GM23338 (cell line): ENCODE results near the gene HIVEP3. TPM values are rescaled to one million over a fixed set of nuclear protein-coding genes. Genes with fewer than 3 reads are reported as not detected.

Experiments
- ATAC-seq: fragments of 200-7000 bp; cut with Tn5 transposase; 3 replicates; pipeline ENCODE4 v1.9.1; 2020
- DNase-seq: peaks from one replicate; pipeline ENCODE4 v3.0.0-alpha.2; 2015; ENCODE audit warnings: low spot score
- H2AFZ ChIP-seq: fragments of 200-600 bp; sonication (generic); 2 replicates; pipeline ENCODE4 v1.8.0; 2016; ENCODE audit warnings: antibody characterized with exemption, mild to moderate bottlenecking, moderate library complexity
- H3F3A ChIP-seq: fragments of 200-600 bp; sonication (generic); replicated peaks from 2 replicates; pipeline ENCODE4 v1.8.0; 2017; ENCODE audit warnings: antibody characterized with exemption, mixed run types, low read depth
- H3K27ac ChIP-seq: fragments of 200-600 bp; sonication (generic); 2 replicates; pipeline ENCODE4 v1.6.1; 2016; ENCODE audit warnings: low read depth
- H3K27me3 ChIP-seq: fragments of 200-600 bp; sonication (generic); 2 replicates; pipeline ENCODE4 v1.8.0; 2016; ENCODE audit warnings: mild to moderate bottlenecking, mixed run types, moderate library complexity; ENCODE audit not compliant: insufficient read depth
- H3K36me3 ChIP-seq: fragments of 200-600 bp; sonication (generic); 2 replicates; pipeline ENCODE4 v1.8.0; 2016; ENCODE audit warnings: mild to moderate bottlenecking; ENCODE audit not compliant: insufficient read depth
- H3K4me1 ChIP-seq: fragments of 200-600 bp; sonication (generic); 2 replicates; pipeline ENCODE4 v1.8.0; 2016; ENCODE audit warnings: mild to moderate bottlenecking, moderate library complexity; ENCODE audit not compliant: insufficient read depth
- H3K4me2 ChIP-seq: fragments of 200-600 bp; sonication (generic); 2 replicates; pipeline ENCODE4 v1.7.1; 2017; ENCODE audit warnings: mixed run types
- H3K4me3 ChIP-seq: fragments of 200-600 bp; sonication (generic); 2 replicates; pipeline ENCODE4 v1.6.1; 2016; ENCODE audit warnings: mixed run types
- H3K79me2 ChIP-seq: fragments of 200-600 bp; sonication (generic); replicated peaks from 2 replicates; pipeline ENCODE4 v1.8.0; 2017; ENCODE audit warnings: mild to moderate bottlenecking; ENCODE audit not compliant: insufficient read depth
- H3K9me2 ChIP-seq: fragments of 200-600 bp; sonication (generic); 2 replicates; pipeline ENCODE4 v1.8.0; 2017; ENCODE audit not compliant: insufficient read depth
- H4K20me1 ChIP-seq: fragments of 200-600 bp; sonication (generic); replicated peaks from 2 replicates; pipeline ENCODE4 v1.8.0; 2017; ENCODE audit warnings: mild to moderate bottlenecking; ENCODE audit not compliant: insufficient read depth
- H3K27ac Mint-ChIP-seq: 2 replicates; pipeline ENCODE4 v1.8.0; 2020; ENCODE audit warnings: inconsistent platforms, mild to moderate bottlenecking, moderate library complexity, mixed read lengths
- H3K27me3 Mint-ChIP-seq: 3 replicates; pipeline ENCODE4 v1.8.0; 2022; ENCODE audit warnings: low read depth, mild to moderate bottlenecking, moderate library complexity, mixed read lengths, inconsistent platforms; ENCODE audit not compliant: insufficient read depth, poor library complexity
- H3K36me3 Mint-ChIP-seq: 3 replicates; pipeline ENCODE4 v1.8.0; 2021; ENCODE audit warnings: low read depth, mild to moderate bottlenecking, inconsistent platforms, moderate library complexity, mixed read lengths
- H3K4me1 Mint-ChIP-seq: 3 replicates; pipeline ENCODE4 v1.8.0; 2020; ENCODE audit warnings: mild to moderate bottlenecking, inconsistent platforms, mixed read lengths
- H3K4me3 Mint-ChIP-seq: 3 replicates; pipeline ENCODE4 v1.8.0; 2021; ENCODE audit warnings: moderate library complexity, mild to moderate bottlenecking, inconsistent platforms, mixed read lengths
- H3K9me3 Mint-ChIP-seq: 3 replicates; pipeline ENCODE4 v1.8.0; 2020; ENCODE audit warnings: moderate library complexity, mild to moderate bottlenecking, inconsistent platforms, mixed read lengths
- CREB1 ChIP-seq: fragments of 250-450 bp; sonication (Bioruptor Pico); IDR thresholded peaks from 2 replicates; pipeline ENCODE4 v1.5.0; 2020; ENCODE audit warnings: low read depth, mild to moderate bottlenecking, moderate library complexity
- EZH2 ChIP-seq: fragments of 200-600 bp; sonication (generic); IDR thresholded peaks from one replicate; pipeline ENCODE4 v1.8.0; 2017; ENCODE audit warnings: antibody characterized with exemption, mild to moderate bottlenecking, low read depth; ENCODE audit not compliant: unreplicated experiment
- NANOG ChIP-seq: IDR thresholded peaks from 2 replicates; pipeline ENCODE4 v1.6.1; 2016; ENCODE audit warnings: antibody characterized with exemption, borderline replicate concordance
- STAT1 ChIP-seq: IDR thresholded peaks from one replicate; pipeline ENCODE4 v1.6.1; 2016; ENCODE audit warnings: antibody characterized with exemption; ENCODE audit not compliant: unreplicated experiment
- ZNF114 ChIP-seq: fragments of 250-450 bp; sonication (Bioruptor Pico); IDR thresholded peaks from 2 replicates; pipeline ENCODE4 v1.5.0; 2020; ENCODE audit warnings: mild to moderate bottlenecking, moderate library complexity
- ZNF331 ChIP-seq: fragments of 250-450 bp; sonication (Bioruptor Pico); IDR thresholded peaks from 2 replicates; pipeline ENCODE4 v1.5.0; 2020; ENCODE audit warnings: low read depth, mild to moderate bottlenecking, moderate library complexity
- polyA plus RNA-seq: library from polyadenylated mRNA; unstranded; fragments of >200 nt; fragmentation: Nextera tagmentation; extraction: Ambion mirVana; gene quantifications from 2 replicates; pipeline ENCODE4 v1.2.1, GENCODE V29; 2016
- total RNA-seq: library from RNA; depleted of rRNA; stranded (reverse); fragments of >200 nt; shearing (Covaris generic); gene quantifications from 2 replicates; pipeline ENCODE4 v1.2.3, GENCODE V29; 2014
- TF ChIP-seq, protein P1 (sequence below): fragments of 250-450 bp; sonication (Bioruptor Pico); IDR thresholded peaks from 2 replicates; pipeline ENCODE4 v1.5.0; 2020; ENCODE audit warnings: mild to moderate bottlenecking, moderate library complexity
- TF ChIP-seq, protein P2 (sequence below): IDR thresholded peaks from 2 replicates; pipeline ENCODE4 v1.6.1; 2016; ENCODE audit warnings: antibody characterized with exemption

Gene HIVEP3
- total and polyA plus RNA-seq, 2 experiments from 2014 or later, result 0.14 to 0.24 TPM

DNA sequence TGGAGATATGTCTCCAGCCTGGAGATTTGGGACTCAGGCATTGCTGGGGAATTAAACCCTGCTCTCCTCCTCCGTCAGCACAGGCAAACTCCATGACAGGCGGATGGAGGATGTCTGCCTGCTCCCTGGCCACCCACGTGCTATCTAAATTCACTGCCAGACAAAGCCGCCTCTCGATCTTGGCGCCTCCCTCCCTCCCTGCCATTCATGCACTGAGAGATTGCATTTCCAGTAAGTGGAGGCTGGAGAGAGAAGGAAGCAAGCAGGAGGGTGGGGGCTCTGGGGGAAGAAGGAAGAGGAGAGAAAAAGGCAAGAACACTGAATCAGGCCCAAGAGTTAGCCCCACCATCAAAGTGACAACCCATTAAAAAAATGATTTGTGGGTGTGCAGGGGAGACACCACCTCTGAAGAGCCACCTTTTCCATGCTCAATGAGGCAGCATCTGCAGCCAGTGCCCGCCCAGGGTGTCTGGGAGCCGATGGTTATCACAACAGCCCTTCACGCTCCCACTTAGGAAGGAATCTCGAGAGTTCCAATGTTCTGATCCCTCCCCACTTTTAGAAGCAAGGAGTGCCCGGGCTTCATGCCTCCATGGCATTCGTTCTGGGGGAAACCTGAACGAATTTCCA lies 183.0 kb downstream of the HIVEP3 start (continued):
- TF ChIP-seq, protein P1, sequence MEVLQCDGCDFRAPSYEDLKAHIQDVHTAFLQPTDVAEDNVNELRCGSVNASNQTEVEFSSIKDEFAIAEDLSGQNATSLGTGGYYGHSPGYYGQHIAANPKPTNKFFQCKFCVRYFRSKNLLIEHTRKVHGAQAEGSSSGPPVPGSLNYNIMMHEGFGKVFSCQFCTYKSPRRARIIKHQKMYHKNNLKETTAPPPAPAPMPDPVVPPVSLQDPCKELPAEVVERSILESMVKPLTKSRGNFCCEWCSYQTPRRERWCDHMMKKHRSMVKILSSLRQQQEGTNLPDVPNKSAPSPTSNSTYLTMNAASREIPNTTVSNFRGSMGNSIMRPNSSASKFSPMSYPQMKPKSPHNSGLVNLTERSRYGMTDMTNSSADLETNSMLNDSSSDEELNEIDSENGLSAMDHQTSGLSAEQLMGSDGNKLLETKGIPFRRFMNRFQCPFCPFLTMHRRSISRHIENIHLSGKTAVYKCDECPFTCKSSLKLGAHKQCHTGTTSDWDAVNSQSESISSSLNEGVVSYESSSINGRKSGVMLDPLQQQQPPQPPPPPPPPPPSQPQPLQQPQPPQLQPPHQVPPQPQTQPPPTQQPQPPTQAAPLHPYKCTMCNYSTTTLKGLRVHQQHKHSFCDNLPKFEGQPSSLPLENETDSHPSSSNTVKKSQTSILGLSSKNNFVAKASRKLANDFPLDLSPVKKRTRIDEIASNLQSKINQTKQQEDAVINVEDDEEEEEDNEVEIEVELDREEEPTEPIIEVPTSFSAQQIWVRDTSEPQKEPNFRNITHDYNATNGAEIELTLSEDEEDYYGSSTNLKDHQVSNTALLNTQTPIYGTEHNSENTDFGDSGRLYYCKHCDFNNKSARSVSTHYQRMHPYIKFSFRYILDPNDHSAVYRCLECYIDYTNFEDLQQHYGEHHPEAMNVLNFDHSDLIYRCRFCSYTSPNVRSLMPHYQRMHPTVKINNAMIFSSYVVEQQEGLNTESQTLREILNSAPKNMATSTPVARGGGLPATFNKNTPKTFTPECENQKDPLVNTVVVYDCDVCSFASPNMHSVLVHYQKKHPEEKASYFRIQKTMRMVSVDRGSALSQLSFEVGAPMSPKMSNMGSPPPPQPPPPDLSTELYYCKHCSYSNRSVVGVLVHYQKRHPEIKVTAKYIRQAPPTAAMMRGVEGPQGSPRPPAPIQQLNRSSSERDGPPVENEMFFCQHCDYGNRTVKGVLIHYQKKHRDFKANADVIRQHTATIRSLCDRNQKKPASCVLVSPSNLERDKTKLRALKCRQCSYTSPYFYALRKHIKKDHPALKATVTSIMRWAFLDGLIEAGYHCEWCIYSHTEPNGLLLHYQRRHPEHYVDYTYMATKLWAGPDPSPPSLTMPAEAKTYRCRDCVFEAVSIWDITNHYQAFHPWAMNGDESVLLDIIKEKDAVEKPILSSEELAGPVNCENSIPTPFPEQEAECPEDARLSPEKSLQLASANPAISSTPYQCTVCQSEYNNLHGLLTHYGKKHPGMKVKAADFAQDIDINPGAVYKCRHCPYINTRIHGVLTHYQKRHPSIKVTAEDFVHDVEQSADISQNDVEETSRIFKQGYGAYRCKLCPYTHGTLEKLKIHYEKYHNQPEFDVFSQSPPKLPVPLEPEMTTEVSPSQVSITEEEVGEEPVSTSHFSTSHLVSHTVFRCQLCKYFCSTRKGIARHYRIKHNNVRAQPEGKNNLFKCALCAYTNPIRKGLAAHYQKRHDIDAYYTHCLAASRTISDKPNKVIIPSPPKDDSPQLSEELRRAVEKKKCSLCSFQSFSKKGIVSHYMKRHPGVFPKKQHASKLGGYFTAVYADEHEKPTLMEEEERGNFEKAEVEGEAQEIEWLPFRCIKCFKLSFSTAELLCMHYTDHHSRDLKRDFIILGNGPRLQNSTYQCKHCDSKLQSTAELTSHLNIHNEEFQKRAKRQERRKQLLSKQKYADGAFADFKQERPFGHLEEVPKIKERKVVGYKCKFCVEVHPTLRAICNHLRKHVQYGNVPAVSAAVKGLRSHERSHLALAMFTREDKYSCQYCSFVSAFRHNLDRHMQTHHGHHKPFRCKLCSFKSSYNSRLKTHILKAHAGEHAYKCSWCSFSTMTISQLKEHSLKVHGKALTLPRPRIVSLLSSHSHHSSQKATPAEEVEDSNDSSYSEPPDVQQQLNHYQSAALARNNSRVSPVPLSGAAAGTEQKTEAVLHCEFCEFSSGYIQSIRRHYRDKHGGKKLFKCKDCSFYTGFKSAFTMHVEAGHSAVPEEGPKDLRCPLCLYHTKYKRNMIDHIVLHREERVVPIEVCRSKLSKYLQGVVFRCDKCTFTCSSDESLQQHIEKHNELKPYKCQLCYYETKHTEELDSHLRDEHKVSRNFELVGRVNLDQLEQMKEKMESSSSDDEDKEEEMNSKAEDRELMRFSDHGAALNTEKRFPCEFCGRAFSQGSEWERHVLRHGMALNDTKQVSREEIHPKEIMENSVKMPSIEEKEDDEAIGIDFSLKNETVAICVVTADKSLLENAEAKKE (CRISPR knock-in tag), result no peak
- TF ChIP-seq STAT1 (no peak), CREB1 (CRISPR knock-in tag) (no peak), ZNF331 (CRISPR knock-in tag) (no peak), NANOG (no peak)
- TF ChIP-seq, protein P2, sequence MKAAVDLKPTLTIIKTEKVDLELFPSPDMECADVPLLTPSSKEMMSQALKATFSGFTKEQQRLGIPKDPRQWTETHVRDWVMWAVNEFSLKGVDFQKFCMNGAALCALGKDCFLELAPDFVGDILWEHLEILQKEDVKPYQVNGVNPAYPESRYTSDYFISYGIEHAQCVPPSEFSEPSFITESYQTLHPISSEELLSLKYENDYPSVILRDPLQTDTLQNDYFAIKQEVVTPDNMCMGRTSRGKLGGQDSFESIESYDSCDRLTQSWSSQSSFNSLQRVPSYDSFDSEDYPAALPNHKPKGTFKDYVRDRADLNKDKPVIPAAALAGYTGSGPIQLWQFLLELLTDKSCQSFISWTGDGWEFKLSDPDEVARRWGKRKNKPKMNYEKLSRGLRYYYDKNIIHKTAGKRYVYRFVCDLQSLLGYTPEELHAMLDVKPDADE, result no peak

DNA sequence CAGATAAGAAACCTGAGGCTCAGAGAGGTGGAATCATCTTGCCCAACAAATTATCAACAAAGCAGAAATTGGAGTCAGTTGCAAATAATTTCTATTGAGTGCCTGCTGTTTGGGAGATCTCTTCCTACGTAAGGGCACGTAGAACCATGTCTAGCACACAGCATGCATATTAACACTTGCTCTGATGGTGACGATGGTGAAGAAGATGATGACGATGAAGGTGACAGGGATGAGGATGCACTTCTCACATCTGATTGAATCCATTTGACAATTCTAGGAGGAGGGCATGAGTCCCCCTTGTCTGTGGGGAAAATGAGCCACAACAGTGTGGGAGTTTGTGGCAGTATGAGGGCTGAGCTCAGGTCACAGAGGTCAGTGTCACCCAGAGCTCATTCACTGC lies 183.6 kb downstream of the HIVEP3 start:
- no peak for TF ChIP-seq EZH2
- no peak for TF ChIP-seq ZNF114
- TF ChIP-seq ZNF331 (CRISPR knock-in tag), result no peak
- no peaks in the 10 kb centered on the region for H3K36me3 Mint-ChIP-seq
- Histone ChIP-seq H3K9me2 (no peaks in the 10 kb centered on the region), H3F3A (no peaks in the 10 kb centered on the region), H3K27me3 (no peaks in the 10 kb centered on the region), H3K36me3 (no peaks in the 10 kb centered on the region), H3K4me1 (no peaks in the 10 kb centered on the region), H2AFZ (no peak overlapping the region), H4K20me1 (no peaks in the 10 kb centered on the region), H3K27ac (no peak overlapping the region), H3K79me2 (no peaks in the 10 kb centered on the region), H3K4me2 (no peak overlapping the region), H3K4me3 (no peak overlapping the region)
- H3K4me1 Mint-ChIP-seq, result peaks cover 5% of the 10 kb centered on the region
- H3K27ac Mint-ChIP-seq, result no peak overlapping the region
- H3K9me3 Mint-ChIP-seq, result no peaks in the 10 kb centered on the region
- no peak overlapping the region for H3K4me3 Mint-ChIP-seq
- H3K27me3 Mint-ChIP-seq, result peaks cover 4% of the 10 kb centered on the region
- no peak for DNase-seq
- no peak for ATAC-seq
